Measurements from ENCODE around the gene PRKCH. TPM values are rescaled to one million over a fixed set of nuclear protein-coding genes. Genes with fewer than 3 reads are reported as not detected.

PRKCH gene
- total RNA-seq, 1 experiment from 2014 or later: 5.2 TPM

GRCh38 chr14:61544448-61545330 lies 223.3 kb downstream of the PRKCH start:
- Histone ChIP-seq H3K23me2 (ENCODE audit: insufficient read length, low read depth, low read length, poor library complexity, severe bottlenecking) (no peaks in the 10 kb centered on the region), H3K9ac (ENCODE audit: extremely low read depth, insufficient read length, low read length) (no peak overlapping the region), H3K18ac (ENCODE audit: insufficient read length, low read depth, low read length) (no peak overlapping the region), H3K14ac (ENCODE audit: insufficient read depth, low read length) (no peak overlapping the region), H3K79me1 (ENCODE audit: insufficient read depth, low read depth, low read length, poor library complexity, severe bottlenecking) (no peaks in the 10 kb centered on the region), H2BK20ac (ENCODE audit: low read depth, low read length, poor library complexity, severe bottlenecking) (no peak overlapping the region), H4K20me1 (ENCODE audit: control insufficient read depth, insufficient read depth, insufficient read length) (no peaks in the 10 kb centered on the region), H3K27ac (ENCODE audit: insufficient read length, low read depth, low read length) (no peak overlapping the region), H4K5ac (ENCODE audit: insufficient read length, low read depth, low read length) (no peak overlapping the region), H2BK15ac (ENCODE audit: low read depth, low read length) (no peak overlapping the region), H3K23ac (ENCODE audit: insufficient read length, low read depth, low read length) (no peak overlapping the region), H2BK120ac (ENCODE audit: low read depth, low read length, poor library complexity, severe bottlenecking) (no peak overlapping the region), H3K27me3 (ENCODE audit: insufficient read depth, low read length) (no peaks in the 10 kb centered on the region), H2BK5ac (ENCODE audit: insufficient read length, low read length) (no peak overlapping the region), H3K79me2 (ENCODE audit: insufficient read depth, low read length) (no peaks in the 10 kb centered on the region), H4K91ac (ENCODE audit: insufficient read length, low read depth, low read length) (no peak overlapping the region), H2AFZ (ENCODE audit: low read length) (no peak overlapping the region), H3K56ac (ENCODE audit: insufficient read length, low read depth, low read length) (no peak overlapping the region), H2AK5ac (ENCODE audit: insufficient read length, low read length) (no peak overlapping the region), H3T11ph (ENCODE audit: low read length) (no peak overlapping the region), H2BK12ac (ENCODE audit: insufficient read length, low read depth, low read length) (no peak overlapping the region), H4K8ac (replicated peaks; ENCODE audit: insufficient read length, low read depth, low read length) (no peak overlapping the region), H3K4me1 (ENCODE audit: insufficient read depth, low read length) (no peaks in the 10 kb centered on the region), H3K4ac (ENCODE audit: low read depth, low read length) (no peak overlapping the region), H3K9me3 (ENCODE audit: control insufficient read depth, low read depth, low read length) (no peaks in the 10 kb centered on the region), H3K4me2 (ENCODE audit: insufficient read depth, insufficient read length, low read length) (no peak overlapping the region)
- Mint-ChIP-seq H3K9me3 (no peaks in the 10 kb centered on the region), H3K36me3 (ENCODE audit: insufficient read depth in 1 of 3, low read depth in 3 of 3) (no peaks in the 10 kb centered on the region; a peak in 1 of 7 replicates), H3K27ac (no peak overlapping the region; a peak in 2 of 7 replicates), H3K4me1 (peaks cover 9 to 15% of the 10 kb centered on the region in 2 experiments; a peak in 3 of 4 replicates), H3K27me3 (ENCODE audit: low read depth) (no peaks in the 10 kb centered on the region), H3K4me3 (no peak overlapping the region)
- no CpG with 5 or more reads among the region's 14 CpGs for WGBS (ENCODE audit: extremely low coverage, insufficient read length, low lambda C conversion rate)
- TF ChIP-seq CTCF (conservative IDR thresholded peaks at IDR 0.05): no peak
- no peak for DNase-seq
